ENCODE measurements around the gene UPB1.

- TF ChIP-seq CTCF (IDR thresholded peaks at IDR 0.05) (no peak), POLR2AphosphoS5 (IDR thresholded peaks at IDR 0.05) (no peak)
Measured at GRCh38 chr22:24467340-24467739, 27.8 kb upstream of the UPB1 start.
